Prostate gland (tissue), 2 donors: Measurements from ENCODE around the gene SELENOP. TPM values are rescaled to one million over a fixed set of nuclear protein-coding genes. Genes with fewer than 3 reads are reported as not detected.
A peak's percentile ranks its signal among the peaks of the same experiment; 100 is the strongest.

ENCODE experiments used
- DNase-seq: peaks from one replicate; pipeline ENCODE4 v3.0.0-alpha.2; 2019; ENCODE audit warnings: low spot score
- H3K27ac ChIP-seq, 2 donors: fragments of 200-600 bp; sonication (generic); 2 replicates each; pipeline ENCODE4 v1.5.1; 2017 to 2019
- H3K27me3 ChIP-seq: fragments of 200-600 bp; sonication (generic); replicated peaks from 2 replicates; pipeline ENCODE4 v1.5.1; 2019; ENCODE audit not compliant: insufficient read depth
- H3K36me3 ChIP-seq, 2 donors: fragments of 200-600 bp; sonication (generic); 1 replicate in 1 of 2; 2 replicates in 1 of 2; pipeline versions ENCODE4 v1.5.1 to v1.8.1; 2017 to 2019
- H3K4me1 ChIP-seq: fragments of 200-600 bp; sonication (generic); replicated peaks from 2 replicates; pipeline ENCODE4 v1.5.1; 2019
- H3K4me3 ChIP-seq, 2 donors: fragments of 200-600 bp; sonication (generic); 2 replicates each; pipeline ENCODE4 v1.5.1; 2017 to 2019
- H3K9me3 ChIP-seq: fragments of 200-600 bp; sonication (generic); 2 replicates; pipeline ENCODE4 v1.5.1; 2017
- POLR2A ChIP-seq: fragments of 450-650 bp; IDR thresholded peaks from one replicate; pipeline ENCODE4 v1.6.1; 2016; ENCODE audit warnings: antibody characterized with exemption, mild to moderate bottlenecking
- POLR2AphosphoS5 ChIP-seq: sonication (generic); formaldehyde crosslinking; IDR thresholded peaks from one replicate; pipeline ENCODE4 v1.6.1; 2017; ENCODE audit warnings: antibody characterized with exemption
- WGBS: methylation state at CpG from one replicate; pipeline ENCODE4 v1.1.5; 2018; 5-methylcytosine and 5-hydroxymethylcytosine counted together
- intact Hi-C: fragments of 100-400 bp; cut with DNase I; formaldehyde crosslinking; loops from one replicate; pipeline ENCODE4 v1.14.2; 2022
- total RNA-seq, 2 donors: library from RNA; depleted of rRNA; stranded (reverse); fragments of >200 nt; gene quantifications; one replicate each; pipeline ENCODE4 v1.1.0, GENCODE V29; 2016
- TF ChIP-seq, protein P1 (sequence below), 4 experiments: fragments of 200-600 bp in 2 of 4; fragments of 450-650 bp in 2 of 4; sonication (generic) in 2 of 4; IDR thresholded peaks; 1 replicate in 3 of 4; 2 replicates in 1 of 4; pipeline ENCODE4 v1.5.1; 2016 to 2019; ENCODE audit warnings: antibody characterized with exemption in 4 of 4, mild to moderate bottlenecking in 2 of 4, moderate library complexity in 2 of 4

SELENOP gene
- total RNA-seq, 2 donors from 2014 or later: 228 to 503 TPM

GRCh38 chr5:42772265-42772993 lies 39.3 kb downstream of the SELENOP start:
- intact Hi-C loops: no loop called here
- H3K4me3 ChIP-seq: no peak overlapping the region
- 86% methylated on average over 13 of the region's 13 CpGs for WGBS
- TF ChIP-seq, protein P1, sequence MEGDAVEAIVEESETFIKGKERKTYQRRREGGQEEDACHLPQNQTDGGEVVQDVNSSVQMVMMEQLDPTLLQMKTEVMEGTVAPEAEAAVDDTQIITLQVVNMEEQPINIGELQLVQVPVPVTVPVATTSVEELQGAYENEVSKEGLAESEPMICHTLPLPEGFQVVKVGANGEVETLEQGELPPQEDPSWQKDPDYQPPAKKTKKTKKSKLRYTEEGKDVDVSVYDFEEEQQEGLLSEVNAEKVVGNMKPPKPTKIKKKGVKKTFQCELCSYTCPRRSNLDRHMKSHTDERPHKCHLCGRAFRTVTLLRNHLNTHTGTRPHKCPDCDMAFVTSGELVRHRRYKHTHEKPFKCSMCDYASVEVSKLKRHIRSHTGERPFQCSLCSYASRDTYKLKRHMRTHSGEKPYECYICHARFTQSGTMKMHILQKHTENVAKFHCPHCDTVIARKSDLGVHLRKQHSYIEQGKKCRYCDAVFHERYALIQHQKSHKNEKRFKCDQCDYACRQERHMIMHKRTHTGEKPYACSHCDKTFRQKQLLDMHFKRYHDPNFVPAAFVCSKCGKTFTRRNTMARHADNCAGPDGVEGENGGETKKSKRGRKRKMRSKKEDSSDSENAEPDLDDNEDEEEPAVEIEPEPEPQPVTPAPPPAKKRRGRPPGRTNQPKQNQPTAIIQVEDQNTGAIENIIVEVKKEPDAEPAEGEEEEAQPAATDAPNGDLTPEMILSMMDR (IDR thresholded peaks at IDR 0.05): no peak
- TF ChIP-seq POLR2A (no peak), POLR2AphosphoS5 (no peak)
- no peaks in the 10 kb centered on the region for H3K4me1 ChIP-seq
- H3K27me3 ChIP-seq: no peaks in the 10 kb centered on the region
- no peaks in the 10 kb centered on the region for H3K36me3 ChIP-seq
- no peak overlapping the region for H3K27ac ChIP-seq
- no peak for DNase-seq
- no peaks in the 10 kb centered on the region for H3K9me3 ChIP-seq

GRCh38 chr5:42770003-42770402 lies 41.7 kb downstream of the SELENOP start:
- Histone ChIP-seq H3K36me3 (no peaks in the 10 kb centered on the region), H3K4me3 (no peak overlapping the region), H3K9me3 (no peaks in the 10 kb centered on the region), H3K27me3 (no peaks in the 10 kb centered on the region), H3K4me1 (no peaks in the 10 kb centered on the region), H3K27ac (no peak overlapping the region)
- DNase-seq: no peak
- TF ChIP-seq, protein P1 (IDR thresholded peaks at IDR 0.05): no peak
- TF ChIP-seq POLR2AphosphoS5: no peak
- no peak for TF ChIP-seq POLR2A
- intact Hi-C loops: no loop called here

- no peak overlapping the region for H3K4me3 ChIP-seq
- no peak for TF ChIP-seq POLR2AphosphoS5
- TF ChIP-seq POLR2A: no peak
- TF ChIP-seq, protein P1 (IDR thresholded peaks at IDR 0.05): no peak
- WGBS: 36% methylated on average over 1 of the region's 1 CpG
- no peak overlapping the region for H3K27ac ChIP-seq
- no peak for DNase-seq
- no peaks in the 10 kb centered on the region for H3K9me3 ChIP-seq
- H3K27me3 ChIP-seq: no peaks in the 10 kb centered on the region
- no peaks in the 10 kb centered on the region for H3K4me1 ChIP-seq
- no peaks in the 10 kb centered on the region for H3K36me3 ChIP-seq
- intact Hi-C loops: loop anchor here (5.0 to 10.0 kb wide), 3 partner anchors 346 to 901 kb away; partner anchors contain the start of gene GHR
Measured at GRCh38 chr5:42768106-42768504, 43.6 kb downstream of the SELENOP start.

- Histone ChIP-seq H3K27me3 (no peaks in the 10 kb centered on the region), H3K36me3 (no peaks in the 10 kb centered on the region), H3K9me3 (no peaks in the 10 kb centered on the region), H3K4me1 (no peaks in the 10 kb centered on the region), H3K27ac (no peak overlapping the region), H3K4me3 (no peak overlapping the region)
- 35% methylated on average over 3 of the region's 3 CpGs for WGBS
- intact Hi-C loops: loop anchor here (5.0 to 10.0 kb wide), 3 partner anchors 345 to 900 kb away; partner anchors contain the start of gene GHR
- TF ChIP-seq POLR2AphosphoS5: no peak
- TF ChIP-seq POLR2A: no peak
- TF ChIP-seq, protein P1 (IDR thresholded peaks at IDR 0.05): peak; percentile 13 to 69 (median 53)
- no peak for DNase-seq
Measured at GRCh38 chr5:42767491-42768105, 44.1 kb downstream of the SELENOP start.

- H3K4me3 ChIP-seq: no peak overlapping the region
- 95% methylated on average over 1 of the region's 1 CpG for WGBS
- no peak overlapping the region for H3K27ac ChIP-seq
- no peaks in the 10 kb centered on the region for H3K36me3 ChIP-seq
- intact Hi-C loops: loop anchor here (10.0 kb wide), 1 partner anchor 757 kb away; no protein-coding TSS in a partner anchor
- no peaks in the 10 kb centered on the region for H3K9me3 ChIP-seq
- TF ChIP-seq POLR2A: no peak
- no peaks in the 10 kb centered on the region for H3K4me1 ChIP-seq
- H3K27me3 ChIP-seq: no peaks in the 10 kb centered on the region
- DNase-seq: no peak
Measured at GRCh38 chr5:42761791-42762190, 49.9 kb downstream of the SELENOP start.
